Ovary (tissue), 3 donors: ENCODE data around the gene IQSEC3.
"Not testable (repeated sequence)": the region's sequence is repeated elsewhere in the genome, so short reads cannot be mapped to it uniquely, and the experiment has no call there.

Experiments
- EP300 ChIP-seq: sonication (generic); formaldehyde crosslinking; IDR thresholded peaks from one replicate; pipeline ENCODE4 v1.6.1; 2017; ENCODE audit warnings: antibody characterized with exemption
- POLR2A ChIP-seq: fragments of 450-650 bp; IDR thresholded peaks from one replicate; pipeline ENCODE4 v1.6.1; 2017; ENCODE audit warnings: antibody characterized with exemption, mild to moderate bottlenecking, moderate library complexity
- TF ChIP-seq, protein P1 (sequence below), 3 donors: fragments of 450-650 bp in 2 of 3; fragments of 200-600 bp in 1 of 3; IDR thresholded peaks; one replicate each; pipeline versions ENCODE4 v1.5.1 to v1.8.0; 2016 to 2022; ENCODE audit warnings: antibody characterized with exemption in 3 of 3, mild to moderate bottlenecking in 1 of 3
- donor health status: DM: no; HTN: no; CAD: no.

GRCh38 chr12:51962-52361 lies 14.6 kb upstream of the IQSEC3 start:
- not testable (repeated sequence) for TF ChIP-seq EP300, POLR2A
- TF ChIP-seq, protein P1, sequence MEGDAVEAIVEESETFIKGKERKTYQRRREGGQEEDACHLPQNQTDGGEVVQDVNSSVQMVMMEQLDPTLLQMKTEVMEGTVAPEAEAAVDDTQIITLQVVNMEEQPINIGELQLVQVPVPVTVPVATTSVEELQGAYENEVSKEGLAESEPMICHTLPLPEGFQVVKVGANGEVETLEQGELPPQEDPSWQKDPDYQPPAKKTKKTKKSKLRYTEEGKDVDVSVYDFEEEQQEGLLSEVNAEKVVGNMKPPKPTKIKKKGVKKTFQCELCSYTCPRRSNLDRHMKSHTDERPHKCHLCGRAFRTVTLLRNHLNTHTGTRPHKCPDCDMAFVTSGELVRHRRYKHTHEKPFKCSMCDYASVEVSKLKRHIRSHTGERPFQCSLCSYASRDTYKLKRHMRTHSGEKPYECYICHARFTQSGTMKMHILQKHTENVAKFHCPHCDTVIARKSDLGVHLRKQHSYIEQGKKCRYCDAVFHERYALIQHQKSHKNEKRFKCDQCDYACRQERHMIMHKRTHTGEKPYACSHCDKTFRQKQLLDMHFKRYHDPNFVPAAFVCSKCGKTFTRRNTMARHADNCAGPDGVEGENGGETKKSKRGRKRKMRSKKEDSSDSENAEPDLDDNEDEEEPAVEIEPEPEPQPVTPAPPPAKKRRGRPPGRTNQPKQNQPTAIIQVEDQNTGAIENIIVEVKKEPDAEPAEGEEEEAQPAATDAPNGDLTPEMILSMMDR (IDR thresholded peaks at IDR 0.05): not testable (repeated sequence)
